ENCODE data around the gene ZNF865. TPM values are rescaled to one million over a fixed set of nuclear protein-coding genes. Genes with fewer than 3 reads are reported as not detected.

The ZNF865 gene
- total and polyA plus RNA-seq, 2 donors (not counting 1 experiment from before 2014, with no cell fraction given) = 1.2 TPM

DNA sequence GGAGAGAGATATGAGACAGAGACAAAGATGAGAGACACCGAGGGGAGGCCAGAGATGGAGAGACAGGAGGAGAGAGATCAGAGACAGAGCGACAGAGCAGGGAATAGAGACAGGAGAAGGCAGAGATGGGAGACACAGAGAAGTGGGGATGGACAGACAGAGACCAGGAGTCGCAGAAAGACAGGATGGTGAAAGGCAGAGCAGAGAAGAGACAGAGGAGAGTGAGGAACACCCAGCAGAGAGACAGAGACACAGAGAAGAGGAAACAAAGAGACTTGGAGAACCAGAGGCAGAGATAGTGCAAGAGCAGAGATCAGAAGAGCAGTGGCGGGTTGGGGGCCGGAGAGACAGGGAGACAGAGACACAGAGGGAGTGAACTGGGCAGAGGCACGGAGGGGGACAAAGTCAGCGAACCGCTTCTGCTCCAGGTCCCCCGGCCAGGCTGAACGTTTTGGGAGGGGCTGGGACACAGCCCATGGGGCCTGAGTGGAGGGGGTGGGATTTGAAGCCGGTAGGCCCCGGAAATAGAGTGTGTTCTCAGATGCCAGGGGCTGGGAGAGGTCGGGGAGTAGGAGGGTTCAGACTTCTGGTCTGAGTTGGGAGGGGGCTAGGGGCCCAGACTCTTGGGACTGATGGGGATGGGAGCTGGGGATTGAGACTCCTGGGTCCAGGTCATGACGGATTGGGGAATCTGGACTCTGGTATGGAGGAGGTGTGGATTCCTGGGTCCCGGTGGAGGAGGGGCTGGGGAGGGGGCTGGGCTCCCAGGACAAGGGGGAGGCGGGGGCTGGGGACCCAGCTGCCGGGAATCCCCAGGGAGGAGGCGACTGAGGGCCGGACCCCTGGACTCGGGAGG lies 25.5 kb upstream of the ZNF865 start:
- Histone ChIP-seq H3K27me3 (ENCODE audit: control insufficient read depth, insufficient read depth, low read length) (no peaks in the 10 kb centered on the region), H3K4me3 (replicated peaks in 1 of 4; ENCODE audit: control extremely low read depth in 1 of 4, insufficient read depth in 1 of 4, low read depth in 3 of 4, low read length in 4 of 4) (peak overlapping the region; percentile 77 to 89 (median 87)), H3K4me1 (ENCODE audit: control insufficient read depth, extremely low read depth, insufficient read depth, low read length) (peaks cover 3% of the 10 kb centered on the region), H3K27ac (ENCODE audit: insufficient read depth, low read length) (peak overlapping the region; percentile 71), H3K36me3 (ENCODE audit: control insufficient read depth, insufficient read depth, low read length) (peaks cover 4% of the 10 kb centered on the region), H3K9ac (ENCODE audit: insufficient read depth, low read length) (peak overlapping the region; percentile 80), H3K79me2 (ENCODE audit: control insufficient read depth, insufficient read depth, low read length) (peaks cover 11% of the 10 kb centered on the region), H2AFZ (ENCODE audit: low read length) (no peak overlapping the region), H3K9me3 (ENCODE audit: control insufficient read depth, insufficient read depth, low read depth, low read length) (no peaks in the 10 kb centered on the region), H4K20me1 (ENCODE audit: control insufficient read depth, extremely low read depth, insufficient read depth, low read length) (no peaks in the 10 kb centered on the region), H3K4me2 (ENCODE audit: extremely low read depth, insufficient read depth, low read length) (peak overlapping the region; percentile 94)
- TF ChIP-seq, protein P1, sequence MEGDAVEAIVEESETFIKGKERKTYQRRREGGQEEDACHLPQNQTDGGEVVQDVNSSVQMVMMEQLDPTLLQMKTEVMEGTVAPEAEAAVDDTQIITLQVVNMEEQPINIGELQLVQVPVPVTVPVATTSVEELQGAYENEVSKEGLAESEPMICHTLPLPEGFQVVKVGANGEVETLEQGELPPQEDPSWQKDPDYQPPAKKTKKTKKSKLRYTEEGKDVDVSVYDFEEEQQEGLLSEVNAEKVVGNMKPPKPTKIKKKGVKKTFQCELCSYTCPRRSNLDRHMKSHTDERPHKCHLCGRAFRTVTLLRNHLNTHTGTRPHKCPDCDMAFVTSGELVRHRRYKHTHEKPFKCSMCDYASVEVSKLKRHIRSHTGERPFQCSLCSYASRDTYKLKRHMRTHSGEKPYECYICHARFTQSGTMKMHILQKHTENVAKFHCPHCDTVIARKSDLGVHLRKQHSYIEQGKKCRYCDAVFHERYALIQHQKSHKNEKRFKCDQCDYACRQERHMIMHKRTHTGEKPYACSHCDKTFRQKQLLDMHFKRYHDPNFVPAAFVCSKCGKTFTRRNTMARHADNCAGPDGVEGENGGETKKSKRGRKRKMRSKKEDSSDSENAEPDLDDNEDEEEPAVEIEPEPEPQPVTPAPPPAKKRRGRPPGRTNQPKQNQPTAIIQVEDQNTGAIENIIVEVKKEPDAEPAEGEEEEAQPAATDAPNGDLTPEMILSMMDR (conservative IDR thresholded peaks at IDR 0.05 in 1 of 2, IDR thresholded peaks at IDR 0.05 in 1 of 2; ENCODE audit: low read depth in 1 of 2, low read length in 2 of 2) = no peak
- no peak for TF ChIP-seq EZH2 (IDR thresholded peaks at IDR 0.05; ENCODE audit: low read length, missing control alignments)
- peak; percentile 49 to 54 for DNase-seq (ENCODE audit: low read depth in 2 of 2)

DNA sequence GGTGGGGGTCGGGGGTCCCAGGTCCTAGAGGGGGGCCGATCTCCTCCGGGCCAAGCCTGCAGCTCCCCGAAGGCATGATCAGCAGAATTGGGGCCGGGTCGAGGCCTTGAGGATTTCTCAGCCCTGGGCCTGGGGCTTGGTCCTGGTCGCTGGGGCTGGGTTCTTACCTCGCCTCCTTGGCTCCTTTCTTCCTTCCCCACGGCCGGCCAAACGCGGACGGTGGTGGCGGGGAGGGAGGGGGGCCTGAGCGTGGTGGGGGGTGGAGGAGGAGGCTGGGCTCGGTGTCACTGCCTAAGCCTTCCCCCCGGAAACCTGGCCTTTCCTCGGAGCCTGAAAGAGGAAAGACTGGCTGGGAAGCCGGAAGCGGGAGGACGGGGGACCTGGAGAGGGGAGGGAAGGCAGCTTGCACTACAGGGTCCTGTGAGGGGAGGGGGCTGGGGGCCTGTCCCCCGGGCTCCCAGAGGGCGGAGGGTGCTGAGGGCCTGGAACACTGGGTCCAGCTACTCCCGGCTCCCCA lies 24.8 kb upstream of the ZNF865 start, which contains the start of gene ZNF579:
Gene ZNF579 (minus strand): TSS at position 221 of the 517 bp plus-strand sequence. CDS start 1,209 bp downstream, outside the sequence.
- Histone ChIP-seq H3K4me3 (replicated peaks in 1 of 4; ENCODE audit: control extremely low read depth in 1 of 4, insufficient read depth in 1 of 4, low read depth in 3 of 4, low read length in 4 of 4) (peak within 1 kb of the TSS; percentile 77 to 89 (median 87)), H3K4me2 (ENCODE audit: extremely low read depth, insufficient read depth, low read length) (peak within 1 kb of the TSS; percentile 97), H3K4me1 (ENCODE audit: control insufficient read depth, extremely low read depth, insufficient read depth, low read length) (peaks cover 3% of the 10 kb centered on the region), H3K27ac (ENCODE audit: insufficient read depth, low read length) (peak within 1 kb of the TSS; percentile 75), H2AFZ (ENCODE audit: low read length) (peak within 1 kb of the TSS; percentile 95), H3K9me3 (ENCODE audit: control insufficient read depth, insufficient read depth, low read depth, low read length) (no peaks in the 10 kb centered on the region), H3K27me3 (ENCODE audit: control insufficient read depth, insufficient read depth, low read length) (no peaks in the 10 kb centered on the region), H3K9ac (ENCODE audit: insufficient read depth, low read length) (peak within 1 kb of the TSS; percentile 80), H4K20me1 (ENCODE audit: control insufficient read depth, extremely low read depth, insufficient read depth, low read length) (no peaks in the 10 kb centered on the region), H3K79me2 (ENCODE audit: control insufficient read depth, insufficient read depth, low read length) (peaks cover 11% of the 10 kb centered on the region), H3K36me3 (ENCODE audit: control insufficient read depth, insufficient read depth, low read length) (peaks cover 4% of the 10 kb centered on the region)
- DNase-seq (ENCODE audit: low read depth in 2 of 2) = peak; percentile 89 to 93
- TF ChIP-seq, protein P1 (conservative IDR thresholded peaks at IDR 0.05 in 1 of 2, IDR thresholded peaks at IDR 0.05 in 1 of 2; ENCODE audit: low read depth in 1 of 2, low read length in 2 of 2) = no peak
- TF ChIP-seq EZH2 (IDR thresholded peaks at IDR 0.05; ENCODE audit: low read length, missing control alignments) = no peak

DNA sequence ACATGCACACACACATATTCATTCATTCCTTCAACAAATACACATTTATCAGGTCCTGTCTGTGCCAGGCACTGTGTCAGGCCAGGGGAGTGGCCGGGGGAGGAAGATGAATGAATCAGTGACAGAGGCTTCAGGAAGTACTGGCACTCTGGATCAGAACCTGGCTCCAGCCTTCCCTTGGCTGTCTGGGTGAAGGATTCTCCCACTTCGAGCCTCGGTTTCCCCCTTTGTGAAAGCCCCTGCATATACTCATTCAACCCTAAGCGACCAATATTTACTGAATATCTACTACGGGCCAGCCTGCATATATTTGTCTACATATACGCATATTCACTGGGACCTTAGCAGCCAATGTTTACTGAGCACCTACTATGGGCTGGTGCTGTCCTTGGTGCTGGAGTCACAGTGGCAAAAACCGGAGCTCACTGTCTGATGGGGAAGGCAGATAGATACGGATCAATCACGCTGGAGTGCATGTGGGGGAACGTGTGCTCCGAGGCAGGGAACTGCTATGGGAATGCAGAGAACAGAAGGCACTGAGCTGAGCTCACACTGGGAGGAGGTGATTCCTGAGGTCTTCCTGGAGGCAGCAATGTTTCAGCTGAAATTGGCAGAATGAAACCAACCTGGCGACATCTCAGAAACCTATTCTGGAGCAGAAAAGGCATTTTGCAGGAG lies 24.2 kb upstream of the ZNF865 start:
- no peaks in the 10 kb centered on the region for H3K9me3 ChIP-seq (ENCODE audit: control insufficient read depth, insufficient read depth, low read depth, low read length)
- peaks cover 4% of the 10 kb centered on the region for H3K36me3 ChIP-seq (ENCODE audit: control insufficient read depth, insufficient read depth, low read length)
- H3K9ac ChIP-seq (ENCODE audit: insufficient read depth, low read length) = peak overlapping the region; percentile 62
- H3K27ac ChIP-seq (ENCODE audit: insufficient read depth, low read length) = peak overlapping the region; percentile 75
- peak overlapping the region; percentile 97 for H3K4me2 ChIP-seq (ENCODE audit: extremely low read depth, insufficient read depth, low read length)
- TF ChIP-seq, protein P1 (conservative IDR thresholded peaks at IDR 0.05 in 1 of 2, IDR thresholded peaks at IDR 0.05 in 1 of 2; ENCODE audit: low read depth in 1 of 2, low read length in 2 of 2) = no peak
- no peak for TF ChIP-seq EZH2 (IDR thresholded peaks at IDR 0.05; ENCODE audit: low read length, missing control alignments)
- H4K20me1 ChIP-seq (ENCODE audit: control insufficient read depth, extremely low read depth, insufficient read depth, low read length) = no peaks in the 10 kb centered on the region
- H3K4me3 ChIP-seq (replicated peaks in 1 of 4; ENCODE audit: control extremely low read depth in 1 of 4, insufficient read depth in 1 of 4, low read depth in 3 of 4, low read length in 4 of 4) = peak overlapping the region; percentile 59 to 89 (median 87)
- H2AFZ ChIP-seq (ENCODE audit: low read length) = peak overlapping the region; percentile 95
- H3K4me1 ChIP-seq (ENCODE audit: control insufficient read depth, extremely low read depth, insufficient read depth, low read length) = peaks cover 7% of the 10 kb centered on the region
- no peaks in the 10 kb centered on the region for H3K27me3 ChIP-seq (ENCODE audit: control insufficient read depth, insufficient read depth, low read length)
- peaks cover 11% of the 10 kb centered on the region for H3K79me2 ChIP-seq (ENCODE audit: control insufficient read depth, insufficient read depth, low read length)
- DNase-seq (ENCODE audit: low read depth in 2 of 2) = no peak

Data from fibroblast of lung (primary cell).